Uterus (tissue), 4 donors: ENCODE results near the gene TSHZ1. TPM values are rescaled to one million over a fixed set of nuclear protein-coding genes. Genes with fewer than 3 reads are reported as not detected.

Experiments used
- DNase-seq, 2 donors: peaks; one replicate each; pipeline ENCODE4 v3.0.0-alpha.2; 2019 to 2020
- H3K27ac ChIP-seq, 2 donors: fragments of 200-600 bp; sonication (generic); 1 replicate in 1 of 2; 2 replicates in 1 of 2; pipeline ENCODE4 v1.5.1; 2016 to 2018
- H3K27me3 ChIP-seq, 2 donors: fragments of 200-600 bp; sonication (generic); one replicate each; pipeline ENCODE4 v1.5.1; 2018 to 2019; ENCODE audit warnings: control low read depth in 1 of 2
- H3K36me3 ChIP-seq, 2 donors: fragments of 200-600 bp; sonication (generic); one replicate each; pipeline ENCODE4 v1.5.1; 2019; ENCODE audit warnings: control low read depth in 1 of 2
- H3K4me1 ChIP-seq, 2 donors: fragments of 200-600 bp; sonication (generic); one replicate each; pipeline ENCODE4 v1.5.1; 2018 to 2019; ENCODE audit warnings: control low read depth in 1 of 2
- H3K4me3 ChIP-seq, 2 donors: fragments of 200-600 bp; sonication (generic); 1 replicate in 1 of 2; 2 replicates in 1 of 2; pipeline ENCODE4 v1.5.1; 2018 to 2019; ENCODE audit warnings: mild to moderate bottlenecking in 1 of 2
- H3K9me3 ChIP-seq, 2 donors: fragments of 200-600 bp; sonication (generic); one replicate each; pipeline ENCODE4 v1.5.1; 2019; ENCODE audit warnings: control low read depth in 1 of 2
- CTCF ChIP-seq, 4 experiments: fragments of 200-600 bp in 2 of 4; fragments of 450-650 bp in 2 of 4; sonication (generic) in 2 of 4; IDR thresholded peaks; one replicate each; pipeline ENCODE4 v1.5.1; 2016 to 2019; ENCODE audit warnings: antibody characterized with exemption in 4 of 4, mild to moderate bottlenecking in 2 of 4, moderate library complexity in 1 of 4
- POLR2A ChIP-seq, 2 donors: fragments of 450-650 bp; IDR thresholded peaks; one replicate each; pipeline ENCODE4 v1.6.1; 2016; ENCODE audit warnings: antibody characterized with exemption in 2 of 2, mild to moderate bottlenecking in 1 of 2, moderate library complexity in 1 of 2
- intact Hi-C: fragments of 100-400 bp; cut with DNase I; formaldehyde crosslinking; loops from one replicate; pipeline ENCODE4 v1.15.1; 2023; ENCODE audit warnings: low total_unique reads
- total RNA-seq, 4 donors: library from RNA; depleted of rRNA in 3 of 4; stranded (reverse); fragments of >200 nt in 3 of 4; gene quantifications; one replicate each; pipeline versions ENCODE4 v1.1.0 to v1.2.4, GENCODE V29; 2014 to 2023
- donor health status: DM: yes; HTN: yes; CAD: no.

TSHZ1 gene
- total RNA-seq, 4 donors from 2014 or later = 10.0 to 31.9 (median 21.4) TPM

DNA sequence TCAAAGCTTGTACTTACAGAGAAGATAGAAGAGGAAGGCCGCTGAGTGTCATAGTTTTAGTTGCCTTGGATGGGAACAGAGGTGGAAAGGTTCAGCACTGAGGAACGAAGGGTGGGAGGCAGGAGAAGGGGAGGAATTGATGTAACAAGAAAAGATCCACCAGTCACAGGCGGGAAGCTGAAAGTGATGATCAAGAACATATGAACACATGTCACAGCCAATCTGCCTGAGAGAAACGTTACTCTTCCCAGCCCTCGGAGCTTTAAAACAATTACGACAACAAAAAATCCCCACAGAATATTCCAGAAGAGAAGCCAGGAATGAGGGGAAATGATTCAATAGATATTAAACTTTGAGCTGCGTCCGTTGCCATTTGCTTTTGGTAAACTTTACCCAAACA lies 87.1 kb downstream of the TSHZ1 start:
- Histone ChIP-seq H3K9me3 (no peaks in the 10 kb centered on the region), H3K4me1 (no peaks in the 10 kb centered on the region), H3K27me3 (no peaks in the 10 kb centered on the region), H3K36me3 (no peaks in the 10 kb centered on the region), H3K4me3 (no peak overlapping the region), H3K27ac (no peak overlapping the region)
- no peak for DNase-seq
- intact Hi-C loops = no loop called here
- TF ChIP-seq POLR2A (IDR thresholded peaks at IDR 0.05) (no peak), CTCF (IDR thresholded peaks at IDR 0.05) (no peak)

DNA sequence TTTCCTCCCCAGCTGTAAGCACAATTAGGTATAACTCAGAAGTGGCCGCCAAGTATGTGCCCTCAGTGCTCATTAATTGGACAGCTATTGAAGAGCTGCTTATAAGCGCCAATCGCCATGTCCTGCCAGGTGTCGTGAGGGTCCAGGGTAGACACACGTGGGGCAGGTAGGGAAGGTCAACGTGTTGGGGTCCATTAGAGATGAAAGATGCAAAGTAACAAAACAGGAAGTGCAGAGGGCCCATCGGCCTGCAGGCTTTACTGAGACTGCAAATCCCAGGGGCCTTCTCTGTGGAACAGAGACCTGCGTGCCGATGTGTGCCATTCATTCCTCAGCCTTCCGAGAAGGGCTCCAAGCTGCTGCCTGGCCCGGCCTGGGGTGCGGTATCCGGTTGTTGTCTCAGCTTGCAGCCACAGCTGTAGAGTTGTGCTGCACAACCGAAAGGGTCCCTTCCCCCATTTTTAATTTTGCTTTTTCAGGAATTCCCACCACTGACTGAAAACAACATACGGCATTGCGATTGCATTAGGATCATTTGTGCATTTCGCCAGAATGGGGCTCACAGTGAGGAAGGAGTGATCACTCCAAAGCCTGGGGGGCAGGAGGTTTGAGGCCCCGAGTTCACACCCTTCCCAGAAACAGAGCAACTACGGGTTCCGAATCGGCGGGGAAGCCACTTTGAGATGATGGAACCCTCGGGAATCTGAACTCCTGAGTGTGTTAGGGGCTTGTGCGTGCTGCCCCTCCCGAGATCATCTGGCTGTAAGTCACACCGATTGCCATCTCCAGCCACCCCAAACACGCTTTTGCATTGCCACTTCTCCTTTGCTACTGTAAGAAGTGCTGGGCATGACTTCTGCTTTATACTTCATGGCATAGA lies 94.3 kb downstream of the TSHZ1 start:
- TF ChIP-seq CTCF (IDR thresholded peaks at IDR 0.05) (no peak), POLR2A (IDR thresholded peaks at IDR 0.05) (no peak)
- no peaks in the 10 kb centered on the region for H3K4me1 ChIP-seq
- H3K36me3 ChIP-seq = no peaks in the 10 kb centered on the region
- no peaks in the 10 kb centered on the region for H3K27me3 ChIP-seq
- no peak for DNase-seq
- no peak overlapping the region for H3K27ac ChIP-seq
- H3K9me3 ChIP-seq = no peaks in the 10 kb centered on the region
- H3K4me3 ChIP-seq = no peak overlapping the region
- intact Hi-C loops = no loop called here

DNA sequence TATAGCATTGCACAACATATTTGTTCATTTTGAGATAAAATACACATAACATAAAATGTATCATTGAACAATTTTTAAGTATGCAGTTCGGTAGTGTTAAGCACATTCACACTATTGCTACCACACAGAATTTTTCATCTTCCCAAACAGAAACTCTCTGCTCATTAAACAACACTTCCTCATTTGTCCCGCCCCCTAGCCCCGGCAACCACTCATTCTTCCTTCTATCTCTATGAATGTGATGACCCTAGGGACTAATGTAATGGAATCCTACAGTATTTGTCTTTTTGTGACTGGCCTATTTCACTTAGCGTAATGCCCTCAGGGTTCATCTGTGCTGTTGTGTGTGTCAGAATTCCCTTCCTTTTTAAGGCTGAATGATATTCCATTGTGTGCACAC lies 95.4 kb downstream of the TSHZ1 start:
- Histone ChIP-seq H3K9me3 (no peaks in the 10 kb centered on the region), H3K36me3 (no peaks in the 10 kb centered on the region), H3K27ac (no peak overlapping the region), H3K27me3 (no peaks in the 10 kb centered on the region), H3K4me1 (no peaks in the 10 kb centered on the region), H3K4me3 (no peak overlapping the region)
- intact Hi-C loops = no loop called here
- DNase-seq = no peak
- TF ChIP-seq POLR2A (IDR thresholded peaks at IDR 0.05) = no peak

GRCh38 chr18:75307530-75307929 lies 96.9 kb downstream of the TSHZ1 start:
- TF ChIP-seq POLR2A (IDR thresholded peaks at IDR 0.05) = no peak
- TF ChIP-seq CTCF (IDR thresholded peaks at IDR 0.05) = no peak
- Histone ChIP-seq H3K27me3 (no peaks in the 10 kb centered on the region), H3K36me3 (no peaks in the 10 kb centered on the region), H3K4me3 (no peak overlapping the region), H3K27ac (no peak overlapping the region), H3K4me1 (no peaks in the 10 kb centered on the region), H3K9me3 (no peaks in the 10 kb centered on the region)
- intact Hi-C loops = no loop called here
- DNase-seq = no peak

DNA sequence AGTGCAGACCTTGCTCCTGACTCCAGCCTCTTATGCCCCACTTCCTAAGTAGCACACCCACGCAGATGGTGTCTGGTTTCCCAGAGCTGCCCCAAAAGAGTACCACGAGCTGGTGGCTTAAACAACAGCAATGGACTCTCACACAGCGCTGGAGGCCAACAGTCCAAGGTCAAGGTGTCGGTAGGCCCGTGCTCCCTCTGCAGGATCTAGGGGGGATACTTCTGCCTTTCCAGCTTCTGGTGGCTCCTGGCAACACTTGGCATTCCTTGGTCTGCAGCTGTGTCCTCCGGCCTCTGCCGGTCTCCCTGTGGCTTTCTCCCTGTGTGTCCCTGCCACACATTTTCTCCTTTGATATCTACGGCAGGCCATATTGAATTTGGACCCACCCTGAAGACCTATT lies 99.0 kb downstream of the TSHZ1 start:
- DNase-seq = no peak
- no peak overlapping the region for H3K4me3 ChIP-seq
- intact Hi-C loops = no loop called here
- no peaks in the 10 kb centered on the region for H3K27me3 ChIP-seq
- H3K9me3 ChIP-seq = no peaks in the 10 kb centered on the region
- no peak overlapping the region for H3K27ac ChIP-seq
- no peak for TF ChIP-seq POLR2A (IDR thresholded peaks at IDR 0.05)
- TF ChIP-seq CTCF (IDR thresholded peaks at IDR 0.05) = no peak
- H3K4me1 ChIP-seq = no peaks in the 10 kb centered on the region
- no peaks in the 10 kb centered on the region for H3K36me3 ChIP-seq
